ENCODE data around the gene SOCS7. TPM values are rescaled to one million over a fixed set of nuclear protein-coding genes. Genes with fewer than 3 reads are reported as not detected.
A peak's percentile ranks its signal among the peaks of the same experiment; 100 is the strongest.

The SOCS7 gene
- total RNA-seq, 1 experiment from 2014 or later: 31.0 TPM

DNA sequence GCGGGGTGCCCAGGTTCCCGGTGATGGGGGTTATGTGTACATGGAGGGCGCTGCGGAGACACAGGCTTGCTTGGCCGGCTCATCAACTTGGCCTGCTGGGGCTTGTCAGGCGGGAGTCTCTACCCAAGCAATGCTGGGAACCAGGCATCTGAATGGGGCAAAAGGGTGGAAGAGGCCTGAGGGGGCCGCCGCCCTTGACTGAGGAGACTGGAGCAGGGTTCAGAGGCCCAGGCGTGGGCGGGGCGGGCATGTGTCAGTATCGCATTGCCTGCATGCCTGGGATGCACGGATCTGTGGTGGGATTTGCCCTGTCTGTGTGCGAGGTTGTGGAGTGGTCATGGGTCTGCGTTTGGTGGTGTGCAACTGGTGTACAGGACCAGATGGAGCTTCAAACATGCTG is 97.7 kb downstream of the SOCS7 start:
- Histone ChIP-seq H3K27me3 (ENCODE audit: control insufficient read depth, insufficient read depth, low read length) (no peaks in the 10 kb centered on the region), H3K36me3 (ENCODE audit: control insufficient read depth, insufficient read depth, low read length) (no peaks in the 10 kb centered on the region), H3K27ac (ENCODE audit: low read length) (peak overlapping the region; percentile 71; the same call in 1 of the 2 replicates), H3K4me1 (ENCODE audit: control insufficient read depth, insufficient read depth, low read length) (peaks cover 32% of the 10 kb centered on the region), H3K9me3 (ENCODE audit: control insufficient read depth, insufficient read depth, low read depth, low read length) (no peaks in the 10 kb centered on the region), H3K4me3 (ENCODE audit: low read depth in 2 of 2, low read length in 2 of 2) (no peak overlapping the region)
- intact Hi-C loops (cut with micrococcal nuclease; ENCODE audit: unreplicated experiment) (no loop called here), in situ Hi-C loops (cut with HindIII; ENCODE audit: low pct_unique_long_range_greater_than_20kb, low sequenced_read_pairs) (no loop called here)
- no peak for ATAC-seq
- TF ChIP-seq SIN3A (IDR thresholded peaks at IDR 0.05; ENCODE audit: borderline replicate concordance, insufficient read depth, low read depth, low read length) (no peak), REST (IDR thresholded peaks at IDR 0.05; ENCODE audit: insufficient read depth in 1 of 2, low read depth in 2 of 2, low read length in 1 of 2) (no peak), TCF7L2 (IDR thresholded peaks at IDR 0.05; ENCODE audit: low read depth, low read length) (no peak)
- no TSS peak for BruUV-seq (replicated peaks)
- DNase-seq (ENCODE audit: low read depth, low spot score): no peak
- CTCF ChIA-PET: no interaction called here
- POLR2A ChIA-PET: no interaction called here

- ChIA-PET CTCF (no interaction called here), POLR2A (no interaction called here)
- no peak for TF ChIP-seq POLR2AphosphoS5 (IDR thresholded peaks at IDR 0.05; ENCODE audit: low read depth, low read length)
- no peak for TF ChIP-seq REST (IDR thresholded peaks at IDR 0.05; ENCODE audit: insufficient read depth in 1 of 2, low read depth in 2 of 2, low read length in 1 of 2)
- TF ChIP-seq TCF7L2 (IDR thresholded peaks at IDR 0.05; ENCODE audit: low read depth, low read length): no peak
- TF ChIP-seq, protein P1, sequence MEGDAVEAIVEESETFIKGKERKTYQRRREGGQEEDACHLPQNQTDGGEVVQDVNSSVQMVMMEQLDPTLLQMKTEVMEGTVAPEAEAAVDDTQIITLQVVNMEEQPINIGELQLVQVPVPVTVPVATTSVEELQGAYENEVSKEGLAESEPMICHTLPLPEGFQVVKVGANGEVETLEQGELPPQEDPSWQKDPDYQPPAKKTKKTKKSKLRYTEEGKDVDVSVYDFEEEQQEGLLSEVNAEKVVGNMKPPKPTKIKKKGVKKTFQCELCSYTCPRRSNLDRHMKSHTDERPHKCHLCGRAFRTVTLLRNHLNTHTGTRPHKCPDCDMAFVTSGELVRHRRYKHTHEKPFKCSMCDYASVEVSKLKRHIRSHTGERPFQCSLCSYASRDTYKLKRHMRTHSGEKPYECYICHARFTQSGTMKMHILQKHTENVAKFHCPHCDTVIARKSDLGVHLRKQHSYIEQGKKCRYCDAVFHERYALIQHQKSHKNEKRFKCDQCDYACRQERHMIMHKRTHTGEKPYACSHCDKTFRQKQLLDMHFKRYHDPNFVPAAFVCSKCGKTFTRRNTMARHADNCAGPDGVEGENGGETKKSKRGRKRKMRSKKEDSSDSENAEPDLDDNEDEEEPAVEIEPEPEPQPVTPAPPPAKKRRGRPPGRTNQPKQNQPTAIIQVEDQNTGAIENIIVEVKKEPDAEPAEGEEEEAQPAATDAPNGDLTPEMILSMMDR (IDR thresholded peaks at IDR 0.05): no peak
- no peak for TF ChIP-seq SIN3A (IDR thresholded peaks at IDR 0.05; ENCODE audit: borderline replicate concordance, insufficient read depth, low read depth, low read length)
- in situ Hi-C loops (cut with HindIII; ENCODE audit: low pct_unique_long_range_greater_than_20kb, low sequenced_read_pairs) (no loop called here), intact Hi-C loops (cut with micrococcal nuclease; ENCODE audit: unreplicated experiment) (no loop called here)
- DNase-seq (ENCODE audit: low read depth, low spot score) (no peak), ATAC-seq (no peak)
- Histone ChIP-seq H3K9me3 (ENCODE audit: control insufficient read depth, insufficient read depth, low read depth, low read length) (no peaks in the 10 kb centered on the region), H3K27ac (ENCODE audit: low read length) (peak overlapping the region; percentile 71), H3K4me1 (ENCODE audit: control insufficient read depth, insufficient read depth, low read length) (peaks cover 42% of the 10 kb centered on the region), H3K36me3 (ENCODE audit: control insufficient read depth, insufficient read depth, low read length) (no peaks in the 10 kb centered on the region), H3K27me3 (ENCODE audit: control insufficient read depth, insufficient read depth, low read length) (no peaks in the 10 kb centered on the region), H3K4me3 (ENCODE audit: low read depth in 2 of 2, low read length in 2 of 2) (no peak overlapping the region)
- no TSS peak for BruUV-seq (replicated peaks)
These were observed 98.9 kb downstream of the SOCS7 start for GRCh38 chr17:38450557-38451029.

All from Panc1 (cell line).